ENCODE data around the gene ARHGAP8. TPM values are rescaled to one million over a fixed set of nuclear protein-coding genes. Genes with fewer than 3 reads are reported as not detected.

Gene ARHGAP8
- total RNA-seq, 1 donor from 2014 or later: 8.9 TPM

- no peak for ATAC-seq
Measured at GRCh38 chr22:44807232-44807631, 54.9 kb downstream of the ARHGAP8 start.

GRCh38 chr22:44807915-44808690 lies 55.7 kb downstream of the ARHGAP8 start:
- no peak for ATAC-seq

GRCh38 chr22:44809456-44809855 lies 57.1 kb downstream of the ARHGAP8 start:
- ATAC-seq: no peak

GRCh38 chr22:44811141-44811540 lies 58.8 kb downstream of the ARHGAP8 start:
- no peak for ATAC-seq

- peak; percentile 10 for ATAC-seq
Measured at GRCh38 chr22:44813416-44813815, 61.0 kb downstream of the ARHGAP8 start.

GRCh38 chr22:44814266-44815098 lies 62.1 kb downstream of the ARHGAP8 start:
- ATAC-seq: peak; percentile 17

- ATAC-seq: no peak
Measured at GRCh38 chr22:44815099-44816070, 63.0 kb downstream of the ARHGAP8 start.

- ATAC-seq: no peak
Measured at GRCh38 chr22:44816141-44816540, 63.8 kb downstream of the ARHGAP8 start.

GRCh38 chr22:44818727-44819126 lies 66.4 kb downstream of the ARHGAP8 start:
- ATAC-seq: no peak

GRCh38 chr22:44819966-44820631 lies 67.7 kb downstream of the ARHGAP8 start:
- peak; percentile 14 for ATAC-seq

GRCh38 chr22:44821741-44822475 lies 69.5 kb downstream of the ARHGAP8 start:
- no peak for ATAC-seq

- ATAC-seq: no peak
Measured at GRCh38 chr22:44822534-44822933, 70.2 kb downstream of the ARHGAP8 start.

GRCh38 chr22:44823396-44823795 lies 71.0 kb downstream of the ARHGAP8 start:
- no peak for ATAC-seq

GRCh38 chr22:44823806-44824205 lies 71.4 kb downstream of the ARHGAP8 start:
- no peak for ATAC-seq

GRCh38 chr22:44824271-44824670 lies 71.9 kb downstream of the ARHGAP8 start:
- no peak for ATAC-seq

GRCh38 chr22:44825310-44826150 lies 73.2 kb downstream of the ARHGAP8 start:
- no peak for ATAC-seq

- ATAC-seq: no peak
Measured at GRCh38 chr22:44827666-44828190, 75.4 kb downstream of the ARHGAP8 start.

- ATAC-seq: no peak
Measured at GRCh38 chr22:44828193-44828592, 75.8 kb downstream of the ARHGAP8 start.

- ATAC-seq: no peak
Measured at GRCh38 chr22:44831885-44832284, 79.5 kb downstream of the ARHGAP8 start.

- ATAC-seq: no peak
Measured at GRCh38 chr22:44834065-44834464, 81.7 kb downstream of the ARHGAP8 start.
